Caco-2 (cell line): ENCODE measurements around the gene C14orf119. TPM values are rescaled to one million over a fixed set of nuclear protein-coding genes. Genes with fewer than 3 reads are reported as not detected.

ENCODE experiments used
- BruUV-seq: library from RNA; stranded (reverse); fragments of 400-500 nt; replicated peaks from 2 replicates; lab custom pipeline; 2021; lab: Mats Ljungman, UMichigan
- CTCF ChIA-PET: fragments of 300-600 bp; sonication (Branson Sonifier 250); formaldehyde crosslinking; loops from one replicate; lab custom pipeline; 2022; ENCODE audit warnings: antibody characterized with exemption; lab: Charles Lee
- POLR2A ChIA-PET: fragments of 300-600 bp; sonication (Branson Sonifier 250); formaldehyde crosslinking; loops from one replicate; lab custom pipeline; 2022; ENCODE audit warnings: antibody characterized with exemption; lab: Charles Lee
- DNase-seq, 2 experiments: peaks; one replicate each; pipeline versions ENCODE4 v3.0.0 to v3.0.0-alpha.2; 2020 to 2022
- H3K27me3 ChIP-seq: replicated peaks from 2 replicates; pipeline ENCODE4 v1.6.0; 2011; ENCODE audit warnings: low read length; ENCODE audit not compliant: control insufficient read depth, insufficient read depth
- H3K36me3 ChIP-seq: 2 replicates; pipeline ENCODE4 v1.5.1; 2011; ENCODE audit warnings: low read length; ENCODE audit not compliant: control insufficient read depth, insufficient read depth
- H3K4me1 ChIP-seq: fragments of 250-450 bp; sonication (Bioruptor Pico); 2 replicates; pipeline ENCODE4 v1.5.1; 2020; ENCODE audit warnings: mild to moderate bottlenecking
- H3K4me3 ChIP-seq: 2 replicates; pipeline ENCODE4 v1.5.1; 2011; ENCODE audit warnings: low read depth, mild to moderate bottlenecking, control low read depth, low read length
- H3K9me3 ChIP-seq: fragments of 250-450 bp; sonication (Bioruptor Pico); 2 replicates; pipeline ENCODE4 v1.5.1; 2020; ENCODE audit warnings: mild to moderate bottlenecking, moderate library complexity
- H3K27ac Mint-ChIP-seq: one replicate; pipeline ENCODE4 v1.8.0; 2022; ENCODE audit warnings: mixed read lengths; ENCODE audit not compliant: unreplicated experiment
- H3K27me3 Mint-ChIP-seq: one replicate; pipeline ENCODE4 v1.8.0; 2022; ENCODE audit warnings: mixed read lengths; ENCODE audit not compliant: insufficient read depth, unreplicated experiment
- H3K36me3 Mint-ChIP-seq: one replicate; pipeline ENCODE4 v1.8.0; 2022; ENCODE audit warnings: mild to moderate bottlenecking, mixed read lengths; ENCODE audit not compliant: insufficient read depth, unreplicated experiment
- H3K4me1 Mint-ChIP-seq: one replicate; pipeline ENCODE4 v1.8.0; 2022; ENCODE audit warnings: low read depth, mixed read lengths; ENCODE audit not compliant: unreplicated experiment
- H3K4me3 Mint-ChIP-seq: one replicate; pipeline ENCODE4 v1.8.0; 2022; ENCODE audit warnings: mild to moderate bottlenecking, moderate library complexity, mixed read lengths; ENCODE audit not compliant: unreplicated experiment
- H3K9me3 Mint-ChIP-seq: one replicate; pipeline ENCODE4 v1.8.0; 2022; ENCODE audit warnings: mixed read lengths; ENCODE audit not compliant: unreplicated experiment
- intact Hi-C: fragments of 100-400 bp; cut with micrococcal nuclease; formaldehyde crosslinking; loops from one replicate; pipeline ENCODE4 v1.10.0; 2022; ENCODE audit not compliant: unreplicated experiment
- total RNA-seq: library from RNA; stranded (reverse); gene quantifications from 2 replicates; pipeline ENCODE4 v1.2.3, GENCODE V29; 2022
- TF ChIP-seq, protein P1 (sequence below), 2 experiments: fragments of 200-600 bp in 1 of 2; IDR thresholded peaks; 1 replicate in 1 of 2; 2 replicates in 1 of 2; pipeline versions ENCODE4 v1.5.1 to v1.8.0; 2011 to 2022; ENCODE audit warnings: antibody characterized with exemption in 1 of 2, control low read depth in 1 of 2, inconsistent platforms in 1 of 2, low read depth in 1 of 2, low read length in 1 of 2, mild to moderate bottlenecking in 1 of 2, moderate library complexity in 1 of 2; ENCODE audit not compliant: insufficient read depth in 1 of 2, severe bottlenecking in 1 of 2, unreplicated experiment in 1 of 2

The C14orf119 gene
- total RNA-seq, 1 experiment from 2014 or later, result 52.0 TPM

DNA sequence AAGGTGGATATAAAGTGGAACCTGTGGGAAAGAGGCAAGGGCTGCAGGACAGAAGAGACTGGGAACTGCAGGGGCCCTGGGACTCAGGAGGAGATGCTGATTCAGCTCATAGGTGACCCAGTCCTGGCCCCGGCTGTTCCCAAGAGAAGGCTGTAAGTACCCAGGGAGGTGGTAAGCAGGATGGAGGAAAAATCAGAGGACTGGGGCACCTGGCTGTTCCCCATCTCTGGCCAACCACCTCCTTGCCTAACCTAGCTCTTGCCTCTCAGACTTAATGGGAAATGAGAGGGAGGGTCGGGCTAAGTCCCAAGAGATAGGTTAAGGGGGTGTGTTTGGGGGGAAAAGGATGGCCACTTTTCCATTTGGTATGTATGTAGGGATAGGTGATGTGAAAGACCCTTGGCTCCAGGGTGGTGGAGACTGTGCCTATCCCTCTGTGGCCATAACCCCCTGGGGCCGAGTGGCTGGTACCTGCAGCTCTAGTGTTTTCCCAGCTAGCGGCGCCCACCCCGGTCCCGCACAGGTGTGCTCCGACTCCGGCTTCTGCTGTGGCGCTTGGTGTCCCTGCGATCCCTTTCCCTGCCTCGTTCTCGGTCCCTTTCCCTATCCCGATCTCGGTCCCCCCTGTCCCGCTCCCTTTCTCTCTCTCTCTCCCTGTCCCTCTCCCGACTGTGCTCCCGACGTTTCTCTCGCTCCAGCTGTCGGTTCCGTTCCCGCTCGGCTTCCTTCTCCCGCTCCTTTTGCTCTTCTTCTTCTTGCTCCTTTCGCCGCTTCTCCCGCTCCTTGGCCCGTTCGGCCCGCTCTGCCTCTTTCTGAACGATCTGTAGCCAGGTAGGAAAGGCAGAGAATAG lies 36.4 kb upstream of the C14orf119 start:
- no peaks in the 10 kb centered on the region for H3K27me3 ChIP-seq
- no peaks in the 10 kb centered on the region for H3K27me3 Mint-ChIP-seq
- peaks cover 30% of the 10 kb centered on the region for H3K4me1 Mint-ChIP-seq
- no peak overlapping the region for H3K4me3 ChIP-seq
- TSS peak; percentile 72 for BruUV-seq
- H3K36me3 Mint-ChIP-seq, result peaks cover 69% of the 10 kb centered on the region
- POLR2A ChIA-PET, result interaction anchor here (0.6 to 1.3 kb wide), 7 partner anchors 10 to 102 kb away, joined by 3 to 12 read pairs (median 5); partner anchors contain the start of genes AJUBA, C14orf119 and HAUS4
- intact Hi-C loops, result loop anchor here (1.0 to 5.0 kb wide), 3 partner anchors 65 to 502 kb away; no protein-coding TSS in a partner anchor
- TF ChIP-seq, protein P1, sequence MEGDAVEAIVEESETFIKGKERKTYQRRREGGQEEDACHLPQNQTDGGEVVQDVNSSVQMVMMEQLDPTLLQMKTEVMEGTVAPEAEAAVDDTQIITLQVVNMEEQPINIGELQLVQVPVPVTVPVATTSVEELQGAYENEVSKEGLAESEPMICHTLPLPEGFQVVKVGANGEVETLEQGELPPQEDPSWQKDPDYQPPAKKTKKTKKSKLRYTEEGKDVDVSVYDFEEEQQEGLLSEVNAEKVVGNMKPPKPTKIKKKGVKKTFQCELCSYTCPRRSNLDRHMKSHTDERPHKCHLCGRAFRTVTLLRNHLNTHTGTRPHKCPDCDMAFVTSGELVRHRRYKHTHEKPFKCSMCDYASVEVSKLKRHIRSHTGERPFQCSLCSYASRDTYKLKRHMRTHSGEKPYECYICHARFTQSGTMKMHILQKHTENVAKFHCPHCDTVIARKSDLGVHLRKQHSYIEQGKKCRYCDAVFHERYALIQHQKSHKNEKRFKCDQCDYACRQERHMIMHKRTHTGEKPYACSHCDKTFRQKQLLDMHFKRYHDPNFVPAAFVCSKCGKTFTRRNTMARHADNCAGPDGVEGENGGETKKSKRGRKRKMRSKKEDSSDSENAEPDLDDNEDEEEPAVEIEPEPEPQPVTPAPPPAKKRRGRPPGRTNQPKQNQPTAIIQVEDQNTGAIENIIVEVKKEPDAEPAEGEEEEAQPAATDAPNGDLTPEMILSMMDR (IDR thresholded peaks at IDR 0.05; ENCODE audit: insufficient read depth in 1 of 2, low read depth in 1 of 2, low read length in 1 of 2, severe bottlenecking in 1 of 2, unreplicated experiment in 1 of 2), result no peak
- CTCF ChIA-PET, result interaction anchor here (0.7 to 4.2 kb wide), 19 partner anchors 10 to 228 kb away, joined by 3 to 102 read pairs (median 6); partner anchors contain the start of genes ACIN1, AJUBA, C14orf119 and HAUS4
- peaks cover 23% of the 10 kb centered on the region for H3K4me1 ChIP-seq
- H3K4me3 Mint-ChIP-seq, result no peak overlapping the region
- no peak for DNase-seq
- peaks cover 7% of the 10 kb centered on the region for H3K36me3 ChIP-seq
- H3K9me3 Mint-ChIP-seq, result no peaks in the 10 kb centered on the region
- peak overlapping the region; percentile 3 for H3K27ac Mint-ChIP-seq
- H3K9me3 ChIP-seq, result no peaks in the 10 kb centered on the region

DNA sequence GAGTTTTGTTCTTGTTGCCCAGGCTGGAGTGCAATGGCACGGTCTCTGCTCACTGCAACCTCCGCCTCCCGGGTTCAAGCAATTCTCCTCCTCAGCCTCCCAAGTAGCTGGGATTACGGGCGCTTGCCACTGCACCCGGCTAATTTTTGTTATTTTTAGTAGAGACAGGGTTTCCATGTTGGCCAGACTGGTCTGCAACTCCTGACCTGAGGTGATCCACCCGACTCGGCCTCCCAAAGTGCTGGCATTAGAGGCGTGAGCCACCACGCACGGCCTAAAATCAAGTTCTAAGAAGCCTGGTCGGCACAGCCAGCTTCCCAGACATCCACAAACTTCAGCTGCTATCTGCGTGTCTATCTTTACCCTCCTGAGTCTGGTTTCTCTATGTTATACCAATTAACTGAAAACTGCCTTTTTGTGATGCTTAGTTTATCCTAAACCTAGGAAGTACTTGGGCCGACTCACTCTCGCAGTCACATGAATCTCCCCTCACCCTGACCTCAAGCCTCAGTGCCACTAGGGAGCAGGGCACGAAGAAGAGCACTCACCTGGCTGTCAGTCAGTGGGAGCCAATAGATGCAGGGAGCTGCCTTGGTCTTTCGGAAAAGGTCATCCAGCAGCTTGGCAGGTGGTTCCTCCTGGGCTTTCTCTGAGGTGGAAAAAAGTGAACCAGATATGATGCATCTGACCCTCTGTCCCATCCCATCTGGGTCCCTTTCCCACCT lies 34.6 kb upstream of the C14orf119 start:
- TF ChIP-seq, protein P1 (IDR thresholded peaks at IDR 0.05; ENCODE audit: insufficient read depth in 1 of 2, low read depth in 1 of 2, low read length in 1 of 2, severe bottlenecking in 1 of 2, unreplicated experiment in 1 of 2), result no peak
- no peak overlapping the region for H3K4me3 Mint-ChIP-seq
- H3K36me3 Mint-ChIP-seq, result peaks cover 88% of the 10 kb centered on the region
- peaks cover 7% of the 10 kb centered on the region for H3K36me3 ChIP-seq
- no peaks in the 10 kb centered on the region for H3K27me3 Mint-ChIP-seq
- no TSS peak for BruUV-seq
- CTCF ChIA-PET, result interaction anchor here (1.0 to 4.2 kb wide), 5 partner anchors 8 to 74 kb away, joined by 3 to 57 read pairs (median 8); partner anchors contain the start of genes ACIN1 and C14orf119
- DNase-seq, result no peak
- no peak overlapping the region for H3K4me3 ChIP-seq
- no peaks in the 10 kb centered on the region for H3K9me3 Mint-ChIP-seq
- H3K4me1 ChIP-seq, result peaks cover 23% of the 10 kb centered on the region
- no peaks in the 10 kb centered on the region for H3K27me3 ChIP-seq
- POLR2A ChIA-PET, result no interaction called here
- H3K27ac Mint-ChIP-seq, result no peak overlapping the region
- intact Hi-C loops, result no loop called here
- H3K4me1 Mint-ChIP-seq, result peaks cover 30% of the 10 kb centered on the region
- H3K9me3 ChIP-seq, result no peaks in the 10 kb centered on the region

DNA sequence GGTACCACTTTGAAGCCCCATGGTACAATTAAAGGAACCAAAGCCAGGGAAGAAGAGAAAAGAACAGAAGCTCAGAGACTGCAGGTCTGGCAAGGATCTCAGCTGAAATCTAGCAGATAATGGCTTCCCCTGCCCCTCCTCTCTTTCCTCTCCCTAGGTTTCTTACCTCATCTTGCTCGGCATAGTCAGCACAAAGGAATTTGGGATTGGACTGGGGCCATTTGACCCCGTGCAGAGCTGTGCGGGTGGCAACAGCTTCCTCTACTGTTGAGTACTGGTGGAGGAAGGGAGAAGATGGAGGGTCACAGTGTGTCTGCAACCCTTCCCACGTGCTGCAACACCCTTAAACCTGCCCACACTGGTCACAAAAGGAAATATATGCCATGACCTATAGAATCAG lies 33.3 kb upstream of the C14orf119 start:
- Mint-ChIP-seq H3K36me3 (peaks cover 96% of the 10 kb centered on the region), H3K27me3 (no peaks in the 10 kb centered on the region), H3K9me3 (no peaks in the 10 kb centered on the region), H3K4me1 (peaks cover 17% of the 10 kb centered on the region), H3K27ac (no peak overlapping the region), H3K4me3 (no peak overlapping the region)
- Histone ChIP-seq H3K4me3 (no peak overlapping the region), H3K36me3 (peaks cover 7% of the 10 kb centered on the region), H3K27me3 (no peaks in the 10 kb centered on the region), H3K4me1 (peaks cover 16% of the 10 kb centered on the region), H3K9me3 (no peaks in the 10 kb centered on the region)
- BruUV-seq, result no TSS peak
- POLR2A ChIA-PET, result interaction anchor here (1.4 kb wide), 1 partner anchor 33 kb away, joined by 10 read pairs; the partner anchor contains the start of genes ACIN1 and C14orf119
- intact Hi-C loops, result no loop called here
- CTCF ChIA-PET, result interaction anchor here (0.5 to 1.7 kb wide), 10 partner anchors 9 to 127 kb away, joined by 3 to 15 read pairs (median 4); partner anchors contain the start of genes ACIN1 and C14orf119
- DNase-seq, result peak; percentile 54 to 64
- TF ChIP-seq, protein P1 (IDR thresholded peaks at IDR 0.05; ENCODE audit: insufficient read depth in 1 of 2, low read depth in 1 of 2, low read length in 1 of 2, severe bottlenecking in 1 of 2, unreplicated experiment in 1 of 2), result no peak
